HG03432 (cell line): ENCODE measurements around the gene TET1.
"Not testable (repeated sequence)": the region's sequence is repeated elsewhere in the genome, so short reads cannot be mapped to it uniquely, and the experiment has no call there.

Source experiments
- ATAC-seq: cut with Tn5 transposase; IDR thresholded peaks from one replicate; pipeline ENCODE4 v1.9.1; 2021; ENCODE audit warnings: mild to moderate bottlenecking, moderate library complexity; ENCODE audit not compliant: unreplicated experiment

Gene TET1

GRCh38 chr10:68562661-68563570 lies 2.8 kb downstream of the TET1 start:
- no peak for ATAC-seq

DNA sequence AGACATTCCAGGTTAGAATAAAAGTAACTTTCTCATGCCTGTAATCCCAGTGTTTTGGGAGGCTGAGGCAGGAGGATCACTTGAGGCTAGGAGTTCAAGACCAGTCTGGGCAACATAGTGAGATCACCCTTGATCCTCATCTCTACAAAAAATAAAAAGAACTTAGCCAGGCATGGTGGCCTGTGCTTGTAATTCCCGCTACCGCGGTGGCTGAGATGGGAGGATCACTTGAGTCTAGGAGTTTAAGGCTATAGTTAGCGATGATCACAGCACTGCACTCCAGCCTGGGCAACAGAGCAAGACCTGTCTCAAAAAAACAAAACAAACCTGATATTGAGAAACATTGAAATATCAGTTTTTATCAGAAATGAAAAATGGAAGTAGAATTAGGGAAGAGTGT lies 4.6 kb downstream of the TET1 start:
- ATAC-seq = no peak

DNA sequence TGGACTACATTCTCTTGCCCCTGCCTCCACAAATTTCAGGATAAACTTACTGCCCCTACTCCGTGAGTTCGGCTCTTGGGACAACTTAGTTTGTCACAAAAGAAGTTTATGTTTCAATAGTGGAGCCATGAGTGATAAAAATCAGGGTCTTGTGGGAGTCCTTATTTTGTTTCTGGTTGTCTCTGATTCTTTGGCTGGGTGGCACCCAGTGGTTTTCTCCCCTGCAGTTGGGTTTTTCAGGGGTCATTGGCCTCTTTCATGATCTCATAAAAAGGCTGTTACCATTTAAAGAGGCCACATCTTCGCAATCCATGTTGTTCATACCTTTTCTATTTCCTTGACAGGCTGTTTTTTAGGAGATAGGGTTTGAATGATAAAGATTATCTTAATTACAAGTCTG lies 5.5 kb downstream of the TET1 start:
- ATAC-seq = no peak

GRCh38 chr10:68566351-68566750 lies 6.2 kb downstream of the TET1 start:
- no peak for ATAC-seq

GRCh38 chr10:68566955-68567354 lies 6.8 kb downstream of the TET1 start:
- no peak for ATAC-seq

GRCh38 chr10:68572151-68572550 lies 12.0 kb downstream of the TET1 start:
- ATAC-seq = no peak

- no peak for ATAC-seq
Observed at GRCh38 chr10:68574051-68574450, 13.9 kb downstream of the TET1 start.

- ATAC-seq = no peak
Observed at GRCh38 chr10:68576118-68576517, 16.0 kb downstream of the TET1 start.

GRCh38 chr10:68578974-68579373 lies 18.8 kb downstream of the TET1 start:
- no peak for ATAC-seq

GRCh38 chr10:68584187-68584586 lies 24.1 kb downstream of the TET1 start:
- ATAC-seq = not testable (repeated sequence)

- ATAC-seq = no peak
Observed at GRCh38 chr10:68586606-68587305, 26.6 kb downstream of the TET1 start.

GRCh38 chr10:68594405-68594804 lies 34.3 kb downstream of the TET1 start:
- ATAC-seq = no peak

- ATAC-seq = no peak
Observed at GRCh38 chr10:68595513-68595912, 35.4 kb downstream of the TET1 start.

- ATAC-seq = no peak
Observed at GRCh38 chr10:68597407-68597806, 37.3 kb downstream of the TET1 start.

DNA sequence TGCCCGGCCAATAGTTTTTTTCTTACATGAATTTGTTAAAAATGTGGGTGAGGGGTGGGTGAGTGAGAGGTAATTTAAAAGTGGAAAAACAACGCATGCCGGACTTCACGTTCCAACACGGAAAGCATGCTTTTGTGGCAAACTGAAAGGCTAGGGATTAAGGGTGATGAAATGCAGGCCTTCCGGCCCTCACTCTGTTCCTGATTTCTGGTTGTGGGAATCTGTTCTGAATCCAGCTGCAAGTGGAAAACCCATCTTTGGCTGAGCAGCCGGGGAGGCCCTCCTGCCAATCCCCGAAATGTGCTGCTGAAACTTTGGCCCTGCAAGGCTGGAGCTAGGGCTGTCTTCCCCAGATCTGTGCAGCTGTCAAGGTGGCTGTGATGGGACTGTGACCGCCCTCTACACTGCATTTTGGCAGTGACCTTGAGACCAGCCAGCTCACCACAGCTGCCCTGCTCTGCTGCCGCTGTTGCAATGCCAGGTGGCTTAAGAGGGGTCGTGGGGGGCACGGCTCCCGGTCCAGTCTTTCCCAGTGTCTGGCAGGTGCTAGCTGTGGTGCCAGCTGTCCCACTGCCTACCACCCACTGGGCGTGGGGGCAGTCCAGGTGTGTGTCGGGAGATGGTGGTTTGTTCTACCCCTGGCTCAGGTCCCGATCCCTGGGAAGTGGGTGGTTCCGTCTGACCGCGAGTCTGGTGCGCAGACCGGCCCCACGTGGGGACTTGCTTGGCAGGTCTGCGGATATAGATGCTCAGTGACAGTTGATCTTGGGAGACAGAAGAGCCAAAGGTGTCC lies 39.0 kb downstream of the TET1 start:
- no peak for ATAC-seq

GRCh38 chr10:68599771-68600040 lies 39.6 kb downstream of the TET1 start:
- no peak for ATAC-seq

DNA sequence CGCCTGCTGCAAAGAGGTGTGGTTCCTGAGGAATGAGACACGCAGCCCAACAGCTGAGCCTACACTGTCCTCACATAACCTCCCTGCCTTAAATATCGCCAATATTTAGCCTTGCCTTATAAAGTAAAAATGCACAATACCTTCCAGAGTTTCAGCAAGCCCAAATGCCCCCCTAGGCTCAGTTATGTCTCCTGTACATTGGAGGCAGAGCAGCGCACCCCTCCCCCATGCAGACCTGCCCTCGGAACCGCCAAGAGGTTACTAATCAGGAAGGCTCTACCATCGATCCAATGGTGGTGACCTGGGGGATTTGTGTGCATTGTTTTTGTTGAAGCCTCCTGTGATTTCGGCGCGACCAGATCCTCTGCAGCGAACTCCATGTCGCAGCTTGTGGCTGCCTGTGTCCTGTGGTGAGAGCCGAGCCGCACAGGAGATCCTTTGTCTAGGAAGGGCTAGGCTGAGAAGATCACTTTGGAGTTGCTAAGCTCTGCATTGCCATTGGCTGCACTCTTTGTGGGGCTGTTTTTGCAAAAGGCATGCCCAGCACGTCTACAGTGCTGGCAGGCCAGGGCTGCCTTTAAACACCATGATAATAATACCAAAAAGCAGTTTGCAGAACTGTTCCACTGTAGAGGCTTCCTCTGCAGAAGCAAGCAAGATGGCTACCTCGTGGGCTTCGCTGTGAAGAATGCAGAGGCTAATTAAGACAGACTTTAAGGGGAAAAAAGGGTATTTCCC lies 40.1 kb downstream of the TET1 start:
- ATAC-seq = peak; percentile 88

DNA sequence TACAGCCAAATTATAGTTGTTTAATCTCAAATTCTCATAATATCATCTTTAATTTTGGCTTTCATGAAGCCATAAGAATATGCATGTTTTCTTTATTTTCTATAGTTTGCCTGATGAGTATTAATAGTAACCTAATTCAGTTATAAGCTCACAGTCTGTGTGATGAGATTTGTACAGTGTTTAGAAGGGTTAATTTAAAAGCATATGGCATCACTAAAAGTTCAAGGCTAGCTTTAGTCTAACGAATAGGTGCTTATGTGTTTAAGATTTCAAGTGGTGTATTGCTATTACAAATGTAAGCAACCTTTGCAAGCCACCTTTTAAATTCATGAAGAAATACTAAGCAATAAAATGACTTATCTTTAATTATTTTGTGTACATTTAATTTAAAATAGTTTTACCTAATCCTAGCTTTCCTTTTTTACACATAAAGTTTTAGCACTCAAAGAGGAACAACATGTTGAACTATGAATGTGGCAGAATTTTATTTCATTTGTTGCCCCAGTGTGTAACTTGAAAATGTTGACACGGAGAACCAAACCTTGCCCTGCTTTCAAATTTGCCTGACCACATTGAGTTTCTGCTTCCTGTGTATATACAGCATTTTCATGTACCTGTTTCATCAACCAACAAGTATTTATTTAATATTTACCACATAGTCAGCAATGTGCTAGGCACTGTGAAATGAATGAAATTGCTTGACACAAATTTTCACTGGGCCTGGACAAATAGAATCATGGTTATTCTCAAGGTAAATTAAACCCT lies 41.5 kb downstream of the TET1 start:
- no peak for ATAC-seq

DNA sequence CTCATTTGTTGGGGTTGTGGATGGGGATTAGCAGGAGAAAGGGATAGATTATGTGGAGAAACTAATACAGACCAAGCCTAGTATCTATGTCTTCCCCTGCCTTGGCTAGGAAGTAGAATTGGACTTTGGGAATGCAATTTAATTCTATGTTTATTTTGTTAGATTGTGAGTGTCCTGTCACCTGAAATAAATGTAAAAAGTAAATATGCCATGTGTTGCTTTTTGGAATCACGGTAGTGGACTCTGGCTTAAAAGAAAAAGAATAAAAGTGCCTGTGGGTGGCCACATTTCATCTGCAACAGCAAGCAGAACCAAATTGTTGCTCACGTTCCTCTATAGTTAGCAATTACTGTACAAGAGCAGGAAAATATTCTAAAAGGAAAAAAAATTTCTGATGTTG lies 42.3 kb downstream of the TET1 start:
- ATAC-seq = no peak

DNA sequence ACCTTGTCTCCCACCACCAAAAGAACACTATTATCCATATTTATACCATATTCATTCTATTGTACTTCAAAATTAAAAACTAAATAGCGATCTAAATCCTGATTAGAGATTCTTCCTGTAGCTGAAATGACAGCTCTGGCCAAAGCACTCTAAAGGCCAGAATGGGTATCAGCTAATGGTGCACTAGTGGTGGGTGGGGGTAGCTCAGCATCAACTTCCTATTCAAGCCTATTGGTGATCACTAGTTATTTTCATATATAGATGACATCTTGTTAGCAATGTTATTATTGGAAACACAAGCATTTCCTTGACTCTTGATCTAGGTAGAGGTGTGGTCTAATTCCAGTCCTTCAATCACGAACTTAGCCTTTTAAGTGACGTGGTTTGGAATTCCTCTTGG lies 43.6 kb downstream of the TET1 start:
- no peak for ATAC-seq
